Prostate gland (tissue), 2 donors: ENCODE data around the gene CD27.

Source experiments
- POLR2A ChIP-seq: fragments of 450-650 bp; IDR thresholded peaks from one replicate; pipeline ENCODE4 v1.6.1; 2016; ENCODE audit warnings: antibody characterized with exemption, mild to moderate bottlenecking
- POLR2AphosphoS5 ChIP-seq: sonication (generic); formaldehyde crosslinking; IDR thresholded peaks from one replicate; pipeline ENCODE4 v1.6.1; 2017; ENCODE audit warnings: antibody characterized with exemption
- TF ChIP-seq, protein P1 (sequence below), 4 experiments: fragments of 200-600 bp in 2 of 4; fragments of 450-650 bp in 2 of 4; sonication (generic) in 2 of 4; IDR thresholded peaks; 1 replicate in 3 of 4; 2 replicates in 1 of 4; pipeline ENCODE4 v1.5.1; 2016 to 2019; ENCODE audit warnings: antibody characterized with exemption in 4 of 4, mild to moderate bottlenecking in 2 of 4, moderate library complexity in 2 of 4

GRCh38 chr12:6442836-6443235 is 1.9 kb upstream of the CD27 start:
- TF ChIP-seq, protein P1, sequence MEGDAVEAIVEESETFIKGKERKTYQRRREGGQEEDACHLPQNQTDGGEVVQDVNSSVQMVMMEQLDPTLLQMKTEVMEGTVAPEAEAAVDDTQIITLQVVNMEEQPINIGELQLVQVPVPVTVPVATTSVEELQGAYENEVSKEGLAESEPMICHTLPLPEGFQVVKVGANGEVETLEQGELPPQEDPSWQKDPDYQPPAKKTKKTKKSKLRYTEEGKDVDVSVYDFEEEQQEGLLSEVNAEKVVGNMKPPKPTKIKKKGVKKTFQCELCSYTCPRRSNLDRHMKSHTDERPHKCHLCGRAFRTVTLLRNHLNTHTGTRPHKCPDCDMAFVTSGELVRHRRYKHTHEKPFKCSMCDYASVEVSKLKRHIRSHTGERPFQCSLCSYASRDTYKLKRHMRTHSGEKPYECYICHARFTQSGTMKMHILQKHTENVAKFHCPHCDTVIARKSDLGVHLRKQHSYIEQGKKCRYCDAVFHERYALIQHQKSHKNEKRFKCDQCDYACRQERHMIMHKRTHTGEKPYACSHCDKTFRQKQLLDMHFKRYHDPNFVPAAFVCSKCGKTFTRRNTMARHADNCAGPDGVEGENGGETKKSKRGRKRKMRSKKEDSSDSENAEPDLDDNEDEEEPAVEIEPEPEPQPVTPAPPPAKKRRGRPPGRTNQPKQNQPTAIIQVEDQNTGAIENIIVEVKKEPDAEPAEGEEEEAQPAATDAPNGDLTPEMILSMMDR (IDR thresholded peaks at IDR 0.05) = no peak
- TF ChIP-seq POLR2AphosphoS5 = no peak
- TF ChIP-seq POLR2A = no peak
